ENCODE results near the gene PURB. TPM values are rescaled to one million over a fixed set of nuclear protein-coding genes. Genes with fewer than 3 reads are reported as not detected.

Gene PURB
- total and polyA plus RNA-seq, 8 donors = 3.6 to 14.7 (median 7.8) TPM

GRCh38 chr7:44894888-44895580 lies 9.7 kb upstream of the PURB start:
- no peaks in the 10 kb centered on the region for H3K36me3 ChIP-seq
- FAIRE-seq = no peak
- no peak overlapping the region for H3K27ac ChIP-seq
- H3K9me3 ChIP-seq = no peaks in the 10 kb centered on the region
- no peak for DNase-seq
- no peaks in the 10 kb centered on the region for H3K27me3 ChIP-seq
- TF ChIP-seq, protein P1, sequence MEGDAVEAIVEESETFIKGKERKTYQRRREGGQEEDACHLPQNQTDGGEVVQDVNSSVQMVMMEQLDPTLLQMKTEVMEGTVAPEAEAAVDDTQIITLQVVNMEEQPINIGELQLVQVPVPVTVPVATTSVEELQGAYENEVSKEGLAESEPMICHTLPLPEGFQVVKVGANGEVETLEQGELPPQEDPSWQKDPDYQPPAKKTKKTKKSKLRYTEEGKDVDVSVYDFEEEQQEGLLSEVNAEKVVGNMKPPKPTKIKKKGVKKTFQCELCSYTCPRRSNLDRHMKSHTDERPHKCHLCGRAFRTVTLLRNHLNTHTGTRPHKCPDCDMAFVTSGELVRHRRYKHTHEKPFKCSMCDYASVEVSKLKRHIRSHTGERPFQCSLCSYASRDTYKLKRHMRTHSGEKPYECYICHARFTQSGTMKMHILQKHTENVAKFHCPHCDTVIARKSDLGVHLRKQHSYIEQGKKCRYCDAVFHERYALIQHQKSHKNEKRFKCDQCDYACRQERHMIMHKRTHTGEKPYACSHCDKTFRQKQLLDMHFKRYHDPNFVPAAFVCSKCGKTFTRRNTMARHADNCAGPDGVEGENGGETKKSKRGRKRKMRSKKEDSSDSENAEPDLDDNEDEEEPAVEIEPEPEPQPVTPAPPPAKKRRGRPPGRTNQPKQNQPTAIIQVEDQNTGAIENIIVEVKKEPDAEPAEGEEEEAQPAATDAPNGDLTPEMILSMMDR (IDR thresholded peaks at IDR 0.05) = no peak
- intact Hi-C loops (cut with DNase I) = no loop called here
- H3K4me1 ChIP-seq = peaks cover 0 to 6% (median 0%) of the 10 kb centered on the region in 3 donors
- no peak for ATAC-seq
- no peak overlapping the region for H3K4me3 ChIP-seq
- WGBS, 2 donors = 85 to 90% methylated on average over 4 of the region's 4 CpGs

DNA sequence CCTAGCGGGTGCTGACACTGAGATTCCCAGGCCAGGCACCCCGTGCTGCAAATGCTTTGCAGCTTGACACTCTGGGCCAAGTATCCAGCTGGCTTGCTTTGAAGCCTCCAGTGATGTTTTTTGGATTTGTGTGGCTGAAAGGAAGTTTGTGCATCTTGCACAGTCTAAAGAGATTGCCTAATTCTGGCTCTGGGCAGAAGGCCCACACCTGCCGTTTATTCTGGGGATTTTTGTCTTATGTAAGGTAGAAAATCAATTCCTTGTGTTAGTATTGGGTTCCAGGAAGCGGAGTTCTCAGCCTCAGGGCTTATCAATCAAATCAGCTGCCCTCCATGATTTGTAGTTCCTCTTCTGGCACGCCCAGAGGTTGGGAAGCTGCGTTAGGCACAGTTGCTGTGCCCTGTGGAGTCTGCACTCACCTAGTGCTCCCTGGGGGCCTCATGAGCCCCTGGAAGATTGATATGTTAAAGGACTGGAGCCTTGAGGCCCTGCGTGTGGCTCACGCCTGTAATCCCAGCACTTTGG lies 8.4 kb upstream of the PURB start:
- no peak for FAIRE-seq
- 37 to 38% methylated on average over 8 of the region's 8 CpGs for WGBS, 2 donors
- peaks cover 0 to 6% (median 0%) of the 10 kb centered on the region in 3 donors for H3K4me1 ChIP-seq
- TF ChIP-seq, protein P1 (IDR thresholded peaks at IDR 0.05) = no peak
- intact Hi-C loops (cut with DNase I) = no loop called here
- no peaks in the 10 kb centered on the region for H3K36me3 ChIP-seq
- no peak overlapping the region for H3K4me3 ChIP-seq
- H3K27ac ChIP-seq = peak overlapping the region in 3 of 4 donors; percentile 41 to 63 (median 63)
- H3K27me3 ChIP-seq = no peaks in the 10 kb centered on the region
- peak; percentile 64 to 92 (median 76) for ATAC-seq
- H3K9me3 ChIP-seq = no peaks in the 10 kb centered on the region
- peak in 3 of 6 donors; percentile 18 to 48 (median 41) for DNase-seq

- DNase-seq (no peak), FAIRE-seq (no peak), ATAC-seq (no peak)
- WGBS, 2 donors = 88 to 92% methylated on average over 1 of the region's 1 CpG
- Histone ChIP-seq H3K9me3 (no peaks in the 10 kb centered on the region), H3K36me3 (no peaks in the 10 kb centered on the region), H3K27ac (no peak overlapping the region), H3K4me1 (peaks cover 0 to 7% (median 0%) of the 10 kb centered on the region in 3 donors), H3K27me3 (no peaks in the 10 kb centered on the region), H3K4me3 (no peak overlapping the region)
- intact Hi-C loops (cut with DNase I) = no loop called here
- TF ChIP-seq, protein P1 (IDR thresholded peaks at IDR 0.05) = no peak
These were observed 6.5 kb upstream of the PURB start for GRCh38 chr7:44891791-44892190.

DNA sequence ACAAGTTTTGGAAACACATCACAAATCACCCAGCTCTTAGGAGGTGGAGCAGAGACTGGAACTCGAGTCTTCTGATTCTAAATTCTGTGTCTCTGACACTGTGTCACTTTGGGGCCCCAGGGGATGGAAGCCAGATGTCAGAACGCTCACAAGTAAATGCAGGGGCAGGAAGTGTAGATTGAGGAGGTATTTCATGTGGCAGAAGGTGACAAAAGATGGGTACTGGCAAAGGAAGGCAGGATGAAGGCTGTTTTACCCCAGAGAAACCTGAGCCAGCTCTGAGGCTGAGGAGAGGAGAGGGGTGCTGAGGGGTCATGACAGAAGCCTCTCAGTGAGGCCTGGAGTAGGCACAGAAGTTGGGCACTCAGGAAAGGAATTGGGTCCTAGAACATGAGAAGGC lies 6.0 kb upstream of the PURB start:
- Histone ChIP-seq H3K4me1 (peaks cover 0 to 10% (median 0%) of the 10 kb centered on the region in 3 donors), H3K4me3 (no peak overlapping the region), H3K9me3 (no peaks in the 10 kb centered on the region), H3K36me3 (no peaks in the 10 kb centered on the region), H3K27ac (no peak overlapping the region), H3K27me3 (no peaks in the 10 kb centered on the region)
- no peak for DNase-seq
- WGBS, 2 donors = 53 to 75% methylated on average over 2 of the region's 2 CpGs
- FAIRE-seq = no peak
- intact Hi-C loops (cut with DNase I) = no loop called here
- TF ChIP-seq, protein P1 (IDR thresholded peaks at IDR 0.05) = no peak
- ATAC-seq = no peak
